ENCODE results near the gene MFRP. TPM values are rescaled to one million over a fixed set of nuclear protein-coding genes. Genes with fewer than 3 reads are reported as not detected.

The MFRP gene
- total and polyA plus RNA-seq, 10 of the 15 experiments (the other 5 are each of a cell fraction or from before 2014, with no cell fraction given), result not detected

DNA sequence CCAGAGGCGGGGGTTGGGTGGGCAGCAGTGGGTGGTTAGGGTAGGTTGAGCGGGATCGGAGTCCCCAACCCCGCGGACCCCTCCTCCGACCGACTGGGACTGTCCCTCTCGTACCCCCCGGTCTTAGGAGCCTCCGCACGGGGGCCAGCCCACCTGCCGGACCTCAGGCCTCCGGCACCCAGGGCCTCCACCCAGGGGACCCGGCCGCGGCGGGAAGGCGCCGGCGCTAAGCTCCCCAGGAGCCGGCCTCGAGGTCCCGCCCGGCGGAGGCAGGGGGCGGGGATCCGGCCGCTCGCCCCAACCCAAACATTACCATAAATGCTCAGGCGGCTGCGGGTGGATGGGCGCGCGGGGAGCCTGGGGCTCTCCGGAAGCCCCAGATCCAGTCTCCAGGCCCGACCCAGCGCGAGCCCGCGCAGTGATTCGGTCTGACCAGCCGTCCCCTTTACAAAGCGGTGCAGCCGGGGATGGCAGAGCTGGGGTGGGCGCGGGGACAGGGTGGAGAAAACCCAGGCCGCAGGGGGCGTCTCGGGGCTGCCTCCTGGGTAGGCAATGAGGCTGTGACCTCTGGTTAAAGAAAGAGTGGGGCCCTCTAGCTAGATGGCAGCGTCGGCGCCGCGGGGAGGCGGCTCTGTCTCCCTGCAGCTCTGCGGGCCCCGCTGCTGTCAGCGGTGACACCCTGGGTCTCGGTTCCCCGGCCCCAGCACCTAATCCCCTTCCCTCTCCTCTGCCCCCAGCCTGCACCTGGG is 25.6 kb downstream of the MFRP start (continued):
- TF ChIP-seq ZNF24 (IDR thresholded peaks at IDR 0.05), result no peak
- no peak for TF ChIP-seq MXI1 (IDR thresholded peaks at IDR 0.05; ENCODE audit: low read depth, low read length)
- TF ChIP-seq, protein P1, sequence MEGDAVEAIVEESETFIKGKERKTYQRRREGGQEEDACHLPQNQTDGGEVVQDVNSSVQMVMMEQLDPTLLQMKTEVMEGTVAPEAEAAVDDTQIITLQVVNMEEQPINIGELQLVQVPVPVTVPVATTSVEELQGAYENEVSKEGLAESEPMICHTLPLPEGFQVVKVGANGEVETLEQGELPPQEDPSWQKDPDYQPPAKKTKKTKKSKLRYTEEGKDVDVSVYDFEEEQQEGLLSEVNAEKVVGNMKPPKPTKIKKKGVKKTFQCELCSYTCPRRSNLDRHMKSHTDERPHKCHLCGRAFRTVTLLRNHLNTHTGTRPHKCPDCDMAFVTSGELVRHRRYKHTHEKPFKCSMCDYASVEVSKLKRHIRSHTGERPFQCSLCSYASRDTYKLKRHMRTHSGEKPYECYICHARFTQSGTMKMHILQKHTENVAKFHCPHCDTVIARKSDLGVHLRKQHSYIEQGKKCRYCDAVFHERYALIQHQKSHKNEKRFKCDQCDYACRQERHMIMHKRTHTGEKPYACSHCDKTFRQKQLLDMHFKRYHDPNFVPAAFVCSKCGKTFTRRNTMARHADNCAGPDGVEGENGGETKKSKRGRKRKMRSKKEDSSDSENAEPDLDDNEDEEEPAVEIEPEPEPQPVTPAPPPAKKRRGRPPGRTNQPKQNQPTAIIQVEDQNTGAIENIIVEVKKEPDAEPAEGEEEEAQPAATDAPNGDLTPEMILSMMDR (IDR thresholded peaks at IDR 0.05 in 2 of 3, conservative IDR thresholded peaks at IDR 0.05 in 1 of 3; ENCODE audit: control insufficient read depth in 2 of 3, extremely low read depth in 1 of 3, insufficient read depth in 1 of 3, low read depth in 3 of 3, low read length in 3 of 3), result peak in 1 of 3 experiments; percentile 11; a peak in 2 of 6 replicates
- no peak for TF ChIP-seq SPI1 (IDR thresholded peaks at IDR 0.05; ENCODE audit: borderline replicate concordance, insufficient read depth, low read depth, low read length)
- TF ChIP-seq, protein P2, sequence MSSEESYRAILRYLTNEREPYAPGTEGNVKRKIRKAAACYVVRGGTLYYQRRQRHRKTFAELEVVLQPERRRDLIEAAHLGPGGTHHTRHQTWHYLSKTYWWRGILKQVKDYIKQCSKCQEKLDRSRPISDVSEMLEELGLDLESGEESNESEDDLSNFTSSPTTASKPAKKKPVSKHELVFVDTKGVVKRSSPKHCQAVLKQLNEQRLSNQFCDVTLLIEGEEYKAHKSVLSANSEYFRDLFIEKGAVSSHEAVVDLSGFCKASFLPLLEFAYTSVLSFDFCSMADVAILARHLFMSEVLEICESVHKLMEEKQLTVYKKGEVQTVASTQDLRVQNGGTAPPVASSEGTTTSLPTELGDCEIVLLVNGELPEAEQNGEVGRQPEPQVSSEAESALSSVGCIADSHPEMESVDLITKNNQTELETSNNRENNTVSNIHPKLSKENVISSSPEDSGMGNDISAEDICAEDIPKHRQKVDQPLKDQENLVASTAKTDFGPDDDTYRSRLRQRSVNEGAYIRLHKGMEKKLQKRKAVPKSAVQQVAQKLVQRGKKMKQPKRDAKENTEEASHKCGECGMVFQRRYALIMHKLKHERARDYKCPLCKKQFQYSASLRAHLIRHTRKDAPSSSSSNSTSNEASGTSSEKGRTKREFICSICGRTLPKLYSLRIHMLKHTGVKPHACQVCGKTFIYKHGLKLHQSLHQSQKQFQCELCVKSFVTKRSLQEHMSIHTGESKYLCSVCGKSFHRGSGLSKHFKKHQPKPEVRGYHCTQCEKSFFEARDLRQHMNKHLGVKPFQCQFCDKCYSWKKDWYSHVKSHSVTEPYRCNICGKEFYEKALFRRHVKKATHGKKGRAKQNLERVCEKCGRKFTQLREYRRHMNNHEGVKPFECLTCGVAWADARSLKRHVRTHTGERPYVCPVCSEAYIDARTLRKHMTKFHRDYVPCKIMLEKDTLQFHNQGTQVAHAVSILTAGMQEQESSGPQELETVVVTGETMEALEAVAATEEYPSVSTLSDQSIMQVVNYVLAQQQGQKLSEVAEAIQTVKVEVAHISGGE (CRISPR knock-in tag; IDR thresholded peaks at IDR 0.05), result no peak
- no peak for TF ChIP-seq IRF4 (IDR thresholded peaks at IDR 0.05; ENCODE audit: low read depth, low read length)
